ENCODE results near the gene JUNB. TPM values are rescaled to one million over a fixed set of nuclear protein-coding genes. Genes with fewer than 3 reads are reported as not detected.

The JUNB gene
- total and polyA plus RNA-seq, 10 of the 15 experiments (the other 5 are each of a cell fraction or from before 2014, with no cell fraction given): 0.55 to 144 (median 68.3) TPM

DNA sequence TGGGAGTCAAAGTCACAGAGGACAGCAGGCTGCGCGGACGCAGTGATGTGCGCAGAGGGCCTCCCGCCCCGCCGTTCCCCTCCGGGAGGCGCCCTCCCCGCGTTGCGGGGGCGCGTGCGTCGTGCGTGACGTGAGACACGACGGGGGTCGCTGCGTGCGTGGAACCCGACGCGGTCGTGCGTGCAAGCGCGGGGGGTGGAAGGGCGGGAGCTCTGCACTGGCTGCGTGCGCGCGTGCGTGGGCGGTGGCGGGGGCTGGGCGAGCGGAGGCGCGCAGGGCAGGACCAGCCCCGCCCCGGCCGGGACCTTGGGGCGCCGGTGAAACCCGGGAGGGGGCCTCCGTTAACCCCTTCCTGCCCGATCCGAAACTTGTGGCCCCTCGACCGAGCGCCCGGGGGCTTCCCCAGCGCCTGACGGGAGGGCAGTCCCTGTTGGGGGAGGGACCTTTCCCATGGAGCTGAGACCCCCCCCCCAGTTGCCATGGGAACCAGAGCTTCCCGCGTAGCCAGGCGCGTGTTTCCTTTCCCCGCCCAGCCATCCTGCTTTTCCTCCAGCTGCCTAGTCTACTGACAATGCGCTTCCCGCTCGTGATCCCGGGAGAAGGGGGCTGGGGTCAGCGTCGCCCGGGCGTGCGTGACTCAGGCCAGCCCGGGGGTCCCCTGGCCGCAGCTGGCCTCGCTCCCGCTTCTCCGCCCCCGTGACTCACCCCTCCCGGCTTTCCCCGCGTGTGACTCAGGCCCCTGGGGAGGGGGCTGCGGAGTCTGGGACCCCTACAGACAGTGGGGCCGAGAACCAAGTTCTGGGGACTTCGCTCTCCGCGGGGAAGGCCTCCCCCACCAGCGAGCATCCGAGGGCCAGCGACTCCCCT, 8.6 kb upstream of the JUNB start (continued):
- TF ChIP-seq POLR2AphosphoS2 (IDR thresholded peaks at IDR 0.05; ENCODE audit: low read depth, low read length): peak; percentile 76; the same call in 1 of the 2 replicates
- TF ChIP-seq RFX5 (IDR thresholded peaks at IDR 0.05; ENCODE audit: low read depth, low read length): peak; percentile 47; the same call in 1 of the 2 replicates
- TF ChIP-seq, protein P1, sequence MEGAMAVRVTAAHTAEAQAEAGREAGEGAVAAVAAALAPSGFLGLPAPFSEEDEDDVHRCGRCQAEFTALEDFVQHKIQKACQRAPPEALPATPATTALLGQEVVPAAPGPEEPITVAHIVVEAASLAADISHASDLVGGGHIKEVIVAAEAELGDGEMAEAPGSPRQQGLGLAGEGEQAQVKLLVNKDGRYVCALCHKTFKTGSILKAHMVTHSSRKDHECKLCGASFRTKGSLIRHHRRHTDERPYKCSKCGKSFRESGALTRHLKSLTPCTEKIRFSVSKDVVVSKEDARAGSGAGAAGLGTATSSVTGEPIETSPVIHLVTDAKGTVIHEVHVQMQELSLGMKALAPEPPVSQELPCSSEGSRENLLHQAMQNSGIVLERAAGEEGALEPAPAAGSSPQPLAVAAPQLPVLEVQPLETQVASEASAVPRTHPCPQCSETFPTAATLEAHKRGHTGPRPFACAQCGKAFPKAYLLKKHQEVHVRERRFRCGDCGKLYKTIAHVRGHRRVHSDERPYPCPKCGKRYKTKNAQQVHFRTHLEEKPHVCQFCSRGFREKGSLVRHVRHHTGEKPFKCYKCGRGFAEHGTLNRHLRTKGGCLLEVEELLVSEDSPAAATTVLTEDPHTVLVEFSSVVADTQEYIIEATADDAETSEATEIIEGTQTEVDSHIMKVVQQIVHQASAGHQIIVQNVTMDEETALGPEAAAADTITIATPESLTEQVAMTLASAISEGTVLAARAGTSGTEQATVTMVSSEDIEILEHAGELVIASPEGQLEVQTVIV (IDR thresholded peaks at IDR 0.05; ENCODE audit: borderline replicate concordance, partially characterized antibody): no peak
- TF ChIP-seq ZNF622 (IDR thresholded peaks at IDR 0.05): no peak
- TF ChIP-seq ZSCAN29 (IDR thresholded peaks at IDR 0.05): peak; percentile 36; the same call in 1 of the 2 replicates
- TF ChIP-seq DPF2 (IDR thresholded peaks at IDR 0.05): peak; percentile 99
- TF ChIP-seq, protein P2, sequence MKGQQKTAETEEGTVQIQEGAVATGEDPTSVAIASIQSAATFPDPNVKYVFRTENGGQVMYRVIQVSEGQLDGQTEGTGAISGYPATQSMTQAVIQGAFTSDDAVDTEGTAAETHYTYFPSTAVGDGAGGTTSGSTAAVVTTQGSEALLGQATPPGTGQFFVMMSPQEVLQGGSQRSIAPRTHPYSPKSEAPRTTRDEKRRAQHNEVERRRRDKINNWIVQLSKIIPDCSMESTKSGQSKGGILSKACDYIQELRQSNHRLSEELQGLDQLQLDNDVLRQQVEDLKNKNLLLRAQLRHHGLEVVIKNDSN (IDR thresholded peaks at IDR 0.05; ENCODE audit: borderline replicate concordance, extremely low read length, insufficient read depth, low read depth, low read length): no peak
- peak; percentile 99 for TF ChIP-seq IKZF1 (conservative IDR thresholded peaks at IDR 0.05)
- no peak for TF ChIP-seq ATF7 (IDR thresholded peaks at IDR 0.05; ENCODE audit: low read depth)
- TF ChIP-seq, protein P3, sequence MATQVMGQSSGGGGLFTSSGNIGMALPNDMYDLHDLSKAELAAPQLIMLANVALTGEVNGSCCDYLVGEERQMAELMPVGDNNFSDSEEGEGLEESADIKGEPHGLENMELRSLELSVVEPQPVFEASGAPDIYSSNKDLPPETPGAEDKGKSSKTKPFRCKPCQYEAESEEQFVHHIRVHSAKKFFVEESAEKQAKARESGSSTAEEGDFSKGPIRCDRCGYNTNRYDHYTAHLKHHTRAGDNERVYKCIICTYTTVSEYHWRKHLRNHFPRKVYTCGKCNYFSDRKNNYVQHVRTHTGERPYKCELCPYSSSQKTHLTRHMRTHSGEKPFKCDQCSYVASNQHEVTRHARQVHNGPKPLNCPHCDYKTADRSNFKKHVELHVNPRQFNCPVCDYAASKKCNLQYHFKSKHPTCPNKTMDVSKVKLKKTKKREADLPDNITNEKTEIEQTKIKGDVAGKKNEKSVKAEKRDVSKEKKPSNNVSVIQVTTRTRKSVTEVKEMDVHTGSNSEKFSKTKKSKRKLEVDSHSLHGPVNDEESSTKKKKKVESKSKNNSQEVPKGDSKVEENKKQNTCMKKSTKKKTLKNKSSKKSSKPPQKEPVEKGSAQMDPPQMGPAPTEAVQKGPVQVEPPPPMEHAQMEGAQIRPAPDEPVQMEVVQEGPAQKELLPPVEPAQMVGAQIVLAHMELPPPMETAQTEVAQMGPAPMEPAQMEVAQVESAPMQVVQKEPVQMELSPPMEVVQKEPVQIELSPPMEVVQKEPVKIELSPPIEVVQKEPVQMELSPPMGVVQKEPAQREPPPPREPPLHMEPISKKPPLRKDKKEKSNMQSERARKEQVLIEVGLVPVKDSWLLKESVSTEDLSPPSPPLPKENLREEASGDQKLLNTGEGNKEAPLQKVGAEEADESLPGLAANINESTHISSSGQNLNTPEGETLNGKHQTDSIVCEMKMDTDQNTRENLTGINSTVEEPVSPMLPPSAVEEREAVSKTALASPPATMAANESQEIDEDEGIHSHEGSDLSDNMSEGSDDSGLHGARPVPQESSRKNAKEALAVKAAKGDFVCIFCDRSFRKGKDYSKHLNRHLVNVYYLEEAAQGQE (IDR thresholded peaks at IDR 0.05; ENCODE audit: low read depth, low read length): 0 out of 2 replicates have a peak, but pooled peaks have one; percentile 27
- TF ChIP-seq, protein P4, sequence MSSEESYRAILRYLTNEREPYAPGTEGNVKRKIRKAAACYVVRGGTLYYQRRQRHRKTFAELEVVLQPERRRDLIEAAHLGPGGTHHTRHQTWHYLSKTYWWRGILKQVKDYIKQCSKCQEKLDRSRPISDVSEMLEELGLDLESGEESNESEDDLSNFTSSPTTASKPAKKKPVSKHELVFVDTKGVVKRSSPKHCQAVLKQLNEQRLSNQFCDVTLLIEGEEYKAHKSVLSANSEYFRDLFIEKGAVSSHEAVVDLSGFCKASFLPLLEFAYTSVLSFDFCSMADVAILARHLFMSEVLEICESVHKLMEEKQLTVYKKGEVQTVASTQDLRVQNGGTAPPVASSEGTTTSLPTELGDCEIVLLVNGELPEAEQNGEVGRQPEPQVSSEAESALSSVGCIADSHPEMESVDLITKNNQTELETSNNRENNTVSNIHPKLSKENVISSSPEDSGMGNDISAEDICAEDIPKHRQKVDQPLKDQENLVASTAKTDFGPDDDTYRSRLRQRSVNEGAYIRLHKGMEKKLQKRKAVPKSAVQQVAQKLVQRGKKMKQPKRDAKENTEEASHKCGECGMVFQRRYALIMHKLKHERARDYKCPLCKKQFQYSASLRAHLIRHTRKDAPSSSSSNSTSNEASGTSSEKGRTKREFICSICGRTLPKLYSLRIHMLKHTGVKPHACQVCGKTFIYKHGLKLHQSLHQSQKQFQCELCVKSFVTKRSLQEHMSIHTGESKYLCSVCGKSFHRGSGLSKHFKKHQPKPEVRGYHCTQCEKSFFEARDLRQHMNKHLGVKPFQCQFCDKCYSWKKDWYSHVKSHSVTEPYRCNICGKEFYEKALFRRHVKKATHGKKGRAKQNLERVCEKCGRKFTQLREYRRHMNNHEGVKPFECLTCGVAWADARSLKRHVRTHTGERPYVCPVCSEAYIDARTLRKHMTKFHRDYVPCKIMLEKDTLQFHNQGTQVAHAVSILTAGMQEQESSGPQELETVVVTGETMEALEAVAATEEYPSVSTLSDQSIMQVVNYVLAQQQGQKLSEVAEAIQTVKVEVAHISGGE (CRISPR knock-in tag; IDR thresholded peaks at IDR 0.05): no peak
- TF ChIP-seq, protein P5, sequence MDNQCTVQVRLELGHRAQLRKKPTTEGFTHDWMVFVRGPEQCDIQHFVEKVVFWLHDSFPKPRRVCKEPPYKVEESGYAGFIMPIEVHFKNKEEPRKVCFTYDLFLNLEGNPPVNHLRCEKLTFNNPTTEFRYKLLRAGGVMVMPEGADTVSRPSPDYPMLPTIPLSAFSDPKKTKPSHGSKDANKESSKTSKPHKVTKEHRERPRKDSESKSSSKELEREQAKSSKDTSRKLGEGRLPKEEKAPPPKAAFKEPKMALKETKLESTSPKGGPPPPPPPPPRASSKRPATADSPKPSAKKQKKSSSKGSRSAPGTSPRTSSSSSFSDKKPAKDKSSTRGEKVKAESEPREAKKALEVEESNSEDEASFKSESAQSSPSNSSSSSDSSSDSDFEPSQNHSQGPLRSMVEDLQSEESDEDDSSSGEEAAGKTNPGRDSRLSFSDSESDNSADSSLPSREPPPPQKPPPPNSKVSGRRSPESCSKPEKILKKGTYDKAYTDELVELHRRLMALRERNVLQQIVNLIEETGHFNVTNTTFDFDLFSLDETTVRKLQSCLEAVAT (IDR thresholded peaks at IDR 0.05): no peak
- TF ChIP-seq SREBF2 (IDR thresholded peaks at IDR 0.05; ENCODE audit: low read length): no peak

Measured in GM12878 (cell line).